Endodermal cell (in vitro differentiated cells): ENCODE measurements around the gene CTDP1. TPM values are rescaled to one million over a fixed set of nuclear protein-coding genes. Genes with fewer than 3 reads are reported as not detected.

Experiments
- DNase-seq: peaks from one replicate; pipeline ENCODE4 v3.0.0-alpha.2; 2017
- H3K27ac ChIP-seq: 2 replicates; pipeline ENCODE4 v1.5.1; 2013; ENCODE audit warnings: mild to moderate bottlenecking, low read depth, low read length, moderate library complexity
- H3K27me3 ChIP-seq: 2 replicates; pipeline ENCODE4 v1.6.1; 2013; ENCODE audit warnings: mild to moderate bottlenecking, low read length, moderate library complexity; ENCODE audit not compliant: insufficient read depth, control insufficient read depth, poor library complexity, severe bottlenecking
- H3K36me3 ChIP-seq: 2 replicates; pipeline ENCODE4 v1.7.0; 2013; ENCODE audit warnings: mild to moderate bottlenecking, low read length, moderate library complexity; ENCODE audit not compliant: control insufficient read depth, insufficient read depth
- H3K4me1 ChIP-seq: one replicate; pipeline ENCODE4 v1.7.0; 2013; ENCODE audit warnings: low read length; ENCODE audit not compliant: control insufficient read depth, insufficient read depth
- H3K4me3 ChIP-seq: 2 replicates; pipeline ENCODE4 v1.5.1; 2013; ENCODE audit warnings: mild to moderate bottlenecking, low read length, moderate library complexity
- H3K9ac ChIP-seq: 2 replicates; pipeline ENCODE4 v1.6.1; 2013; ENCODE audit warnings: mild to moderate bottlenecking, low read length, moderate library complexity; ENCODE audit not compliant: poor library complexity, severe bottlenecking; ENCODE audit errors: extremely low read depth
- H3K9me3 ChIP-seq: 2 replicates; pipeline ENCODE4 v1.6.1; 2013; ENCODE audit warnings: mild to moderate bottlenecking, low read length, moderate library complexity; ENCODE audit not compliant: control insufficient read depth
- H3K27ac Mint-ChIP-seq: 2 replicates; pipeline ENCODE4 v1.8.0; 2020; ENCODE audit warnings: mixed read lengths
- H3K27me3 Mint-ChIP-seq: 2 replicates; pipeline ENCODE4 v1.8.0; 2021; ENCODE audit warnings: mild to moderate bottlenecking, mixed read lengths; ENCODE audit not compliant: insufficient read depth
- H3K36me3 Mint-ChIP-seq: 2 replicates; pipeline ENCODE4 v1.8.0; 2020; ENCODE audit warnings: low read depth, mixed read lengths
- H3K4me1 Mint-ChIP-seq: 2 replicates; pipeline ENCODE4 v1.8.0; 2020; ENCODE audit warnings: mixed read lengths
- H3K4me3 Mint-ChIP-seq: 2 replicates; pipeline ENCODE4 v1.8.0; 2020; ENCODE audit warnings: mild to moderate bottlenecking, moderate library complexity, mixed read lengths
- H3K9me3 Mint-ChIP-seq: 2 replicates; pipeline ENCODE4 v1.8.0; 2020; ENCODE audit warnings: mild to moderate bottlenecking, mixed read lengths
- WGBS, 2 experiments: methylation state at CpG; one replicate each; pipeline versions ENCODE4 v1.1.5 to v1.1.7; 2013; ENCODE audit warnings: missing lambda C conversion rate in 2 of 2, mixed read lengths in 1 of 2; ENCODE audit not compliant: insufficient coverage in 1 of 2, insufficient read length in 1 of 2; 5-methylcytosine and 5-hydroxymethylcytosine counted together
- total RNA-seq, 2 donors: library from RNA; stranded (reverse); fragmentation: NEBNext Ultra II Directional in 1 of 2; extraction: Animal tissue kit (Norgen Biotek cat#: 25700) in 1 of 2; gene quantifications; 2 replicates in 1 of 2; 3 replicates in 1 of 2; pipeline ENCODE4 v1.2.1, GENCODE V29; 2021
- TF ChIP-seq, protein P1 (sequence below): fragments of 200-600 bp; sonication (generic); conservative IDR thresholded peaks from 2 replicates; pipeline ENCODE4 v1.5.0; 2021; ENCODE audit warnings: antibody characterized with exemption, mild to moderate bottlenecking

CTDP1 gene
- total RNA-seq, 2 donors from 2014 or later: 29.8 to 35.6 TPM

DNA sequence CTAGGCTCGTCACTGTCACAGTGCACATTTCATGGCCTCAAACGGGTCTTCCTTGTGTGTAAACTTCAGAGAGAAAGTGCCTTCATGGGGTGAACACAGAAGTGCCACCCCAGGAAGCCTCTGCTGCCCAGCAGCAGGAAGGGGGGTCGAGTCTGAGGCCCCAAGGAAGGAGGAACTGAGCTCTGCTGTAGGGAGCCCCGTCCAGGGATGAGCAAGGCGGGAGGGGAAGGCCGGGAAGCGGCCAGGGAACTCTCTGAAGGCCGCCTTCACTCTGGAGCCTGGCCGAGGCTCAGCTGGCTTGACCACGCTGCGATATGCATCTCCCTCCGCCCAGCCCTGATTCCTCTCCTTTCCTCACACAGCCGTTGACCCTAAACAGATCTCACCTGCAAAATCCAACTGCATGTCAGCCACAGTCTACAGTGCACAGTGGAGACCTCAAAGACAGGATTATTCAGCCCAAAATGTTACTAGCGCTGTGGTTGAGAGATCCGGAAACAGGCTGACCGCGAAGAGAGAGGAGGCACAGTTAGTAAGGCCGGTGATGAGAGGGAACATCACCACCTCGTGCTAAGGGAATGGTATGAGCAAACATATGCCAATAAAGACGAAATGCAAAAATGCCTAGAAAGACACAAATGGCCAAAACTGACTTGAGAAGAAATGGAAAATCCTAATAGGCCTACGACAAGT lies 34.2 kb upstream of the CTDP1 start:
- Mint-ChIP-seq H3K36me3 (no peaks in the 10 kb centered on the region), H3K9me3 (no peaks in the 10 kb centered on the region), H3K27ac (no peak overlapping the region), H3K4me3 (no peak overlapping the region), H3K4me1 (peaks cover 2% of the 10 kb centered on the region), H3K27me3 (no peaks in the 10 kb centered on the region)
- Histone ChIP-seq H3K9ac (no peak overlapping the region), H3K4me1 (peaks cover 5% of the 10 kb centered on the region), H3K27ac (no peak overlapping the region), H3K4me3 (no peak overlapping the region), H3K36me3 (no peaks in the 10 kb centered on the region), H3K27me3 (no peaks in the 10 kb centered on the region), H3K9me3 (no peaks in the 10 kb centered on the region)
- WGBS, 2 experiments: 87 to 89% methylated on average over 11 to 21 of the region's 21 CpGs
- no peak for DNase-seq
- TF ChIP-seq, protein P1, sequence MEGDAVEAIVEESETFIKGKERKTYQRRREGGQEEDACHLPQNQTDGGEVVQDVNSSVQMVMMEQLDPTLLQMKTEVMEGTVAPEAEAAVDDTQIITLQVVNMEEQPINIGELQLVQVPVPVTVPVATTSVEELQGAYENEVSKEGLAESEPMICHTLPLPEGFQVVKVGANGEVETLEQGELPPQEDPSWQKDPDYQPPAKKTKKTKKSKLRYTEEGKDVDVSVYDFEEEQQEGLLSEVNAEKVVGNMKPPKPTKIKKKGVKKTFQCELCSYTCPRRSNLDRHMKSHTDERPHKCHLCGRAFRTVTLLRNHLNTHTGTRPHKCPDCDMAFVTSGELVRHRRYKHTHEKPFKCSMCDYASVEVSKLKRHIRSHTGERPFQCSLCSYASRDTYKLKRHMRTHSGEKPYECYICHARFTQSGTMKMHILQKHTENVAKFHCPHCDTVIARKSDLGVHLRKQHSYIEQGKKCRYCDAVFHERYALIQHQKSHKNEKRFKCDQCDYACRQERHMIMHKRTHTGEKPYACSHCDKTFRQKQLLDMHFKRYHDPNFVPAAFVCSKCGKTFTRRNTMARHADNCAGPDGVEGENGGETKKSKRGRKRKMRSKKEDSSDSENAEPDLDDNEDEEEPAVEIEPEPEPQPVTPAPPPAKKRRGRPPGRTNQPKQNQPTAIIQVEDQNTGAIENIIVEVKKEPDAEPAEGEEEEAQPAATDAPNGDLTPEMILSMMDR: no peak

DNA sequence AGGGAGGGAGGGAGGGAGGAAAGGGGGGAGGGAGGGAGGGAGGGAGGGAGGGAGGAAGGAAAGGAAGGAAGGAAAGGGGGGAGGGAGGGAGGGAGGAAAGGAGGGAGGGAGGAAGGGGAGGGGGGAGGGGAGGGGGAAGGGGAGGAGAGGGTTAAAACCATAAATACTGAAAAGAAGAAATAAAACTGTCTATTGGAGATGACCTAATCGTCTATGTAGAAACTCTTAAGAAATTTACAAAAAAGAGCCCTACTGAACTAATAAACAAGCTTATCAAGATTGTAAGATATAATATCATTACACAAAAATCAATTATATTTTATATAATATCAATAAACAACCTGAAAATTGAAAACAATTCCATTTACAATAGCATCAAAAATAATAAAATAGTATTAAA lies 32.3 kb upstream of the CTDP1 start:
- TF ChIP-seq, protein P1: no peak
- Histone ChIP-seq H3K27me3 (no peaks in the 10 kb centered on the region), H3K27ac (no peak overlapping the region), H3K9ac (no peak overlapping the region), H3K4me3 (no peak overlapping the region), H3K9me3 (no peaks in the 10 kb centered on the region), H3K4me1 (peaks cover 5% of the 10 kb centered on the region), H3K36me3 (no peaks in the 10 kb centered on the region)
- WGBS, 2 experiments: no CpG with 5 or more reads among the region's 1 CpG
- DNase-seq: no peak
- no peaks in the 10 kb centered on the region for H3K9me3 Mint-ChIP-seq
- no peaks in the 10 kb centered on the region for H3K36me3 Mint-ChIP-seq
- peaks cover 2% of the 10 kb centered on the region for H3K4me1 Mint-ChIP-seq
- no peak overlapping the region for H3K27ac Mint-ChIP-seq
- no peak overlapping the region for H3K4me3 Mint-ChIP-seq
- no peaks in the 10 kb centered on the region for H3K27me3 Mint-ChIP-seq

DNA sequence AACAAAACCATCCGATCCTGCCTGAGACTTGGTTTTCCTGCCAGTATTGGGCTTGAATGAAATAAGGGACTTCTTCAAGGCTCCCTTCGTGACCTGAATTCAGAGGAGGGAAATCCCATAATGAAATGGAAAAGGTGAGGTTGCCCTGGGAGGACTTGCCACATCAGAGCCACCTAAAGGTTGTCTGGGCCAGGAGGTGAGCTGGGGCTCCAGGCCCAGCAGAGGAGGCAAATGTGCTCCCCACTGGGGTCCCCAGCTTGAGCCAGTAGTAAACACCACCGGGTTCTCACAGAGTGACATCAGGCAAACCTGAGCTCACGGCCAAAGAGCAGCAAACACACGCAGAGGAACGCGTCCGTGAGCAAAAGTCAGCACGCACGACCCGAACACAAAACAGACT lies 28.6 kb upstream of the CTDP1 start:
- Mint-ChIP-seq H3K9me3 (no peaks in the 10 kb centered on the region), H3K4me3 (no peak overlapping the region), H3K4me1 (no peaks in the 10 kb centered on the region), H3K27me3 (no peaks in the 10 kb centered on the region), H3K36me3 (no peaks in the 10 kb centered on the region), H3K27ac (no peak overlapping the region)
- H3K9ac ChIP-seq: no peak overlapping the region
- H3K4me3 ChIP-seq: no peak overlapping the region
- no peaks in the 10 kb centered on the region for H3K27me3 ChIP-seq
- no peak overlapping the region for H3K27ac ChIP-seq
- no peaks in the 10 kb centered on the region for H3K36me3 ChIP-seq
- WGBS, 2 experiments: 89 to 92% methylated on average over 11 of the region's 11 CpGs
- DNase-seq: no peak
- TF ChIP-seq, protein P1: no peak
- H3K4me1 ChIP-seq: no peaks in the 10 kb centered on the region
- no peaks in the 10 kb centered on the region for H3K9me3 ChIP-seq
